Neural cell (in vitro differentiated cells): ENCODE results near the gene RIBC2.

Experiments
- CTCF ChIP-seq: fragments of 450-650 bp; IDR thresholded peaks from 2 replicates; pipeline ENCODE4 v1.5.1; 2014; ENCODE audit warnings: antibody characterized with exemption, mild to moderate bottlenecking, moderate library complexity; ENCODE audit not compliant: poor library complexity, severe bottlenecking
- EP300 ChIP-seq: fragments of 450-650 bp; conservative IDR thresholded peaks from 2 replicates; pipeline ENCODE4 v1.6.1; 2014; ENCODE audit warnings: antibody characterized with exemption, mild to moderate bottlenecking, moderate library complexity; ENCODE audit not compliant: poor library complexity, severe bottlenecking
- EZH2 ChIP-seq: fragments of 200-600, 300-800 bp; shearing (Covaris generic), sonication (generic); IDR thresholded peaks from 2 replicates; pipeline ENCODE4 v1.6.1; 2014; ENCODE audit warnings: antibody characterized with exemption, low read length, borderline replicate concordance, mild to moderate bottlenecking; ENCODE audit not compliant: insufficient read depth, poor library complexity, severe bottlenecking

- TF ChIP-seq EZH2 (no peak), EP300 (no peak), CTCF (no peak)
Observed at GRCh38 chr22:45422237-45422983, 8.9 kb downstream of the RIBC2 start.
